HepG2 (cell line): ENCODE data around the gene TTC29. TPM values are rescaled to one million over a fixed set of nuclear protein-coding genes. Genes with fewer than 3 reads are reported as not detected.

Experiments
- ATAC-seq: fragments of 200-7000 bp; cut with Tn5 transposase; 3 replicates; pipeline ENCODE4 v1.9.1; 2020; ENCODE audit warnings: mild to moderate bottlenecking, moderate library complexity
- BruUV-seq: library from RNA; stranded (reverse); fragments of 400-500 nt; replicated peaks from 2 replicates; lab custom pipeline; 2021; lab: Mats Ljungman, UMichigan
- CTCF ChIA-PET: fragments of 300-600 bp; formaldehyde crosslinking; extraction: SDS; loops from one replicate; lab custom pipeline; 2021; ENCODE audit warnings: low total read pairs, inconsistent platforms, low intra/inter-chr PET ratio; lab: Yijun Ruan, JAX
- POLR2A ChIA-PET: fragments of 350-600 bp; sonication (Branson Sonifier 250); formaldehyde crosslinking; loops from one replicate; lab custom pipeline; 2020; ENCODE audit warnings: antibody characterized with exemption, inconsistent platforms; lab: Yijun Ruan, JAX
- DNase-seq: peaks from one replicate; pipeline ENCODE4 v3.0.0-alpha.2; 2015; ENCODE audit warnings: low spot score
- FAIRE-seq: peaks from 3 replicates; lab custom pipeline; 2011; peaks lifted over from hg19 to GRCh38; lab: Jason Lieb, UNC
- H2AFZ ChIP-seq: one replicate; pipeline ENCODE4 v1.6.1; 2011; ENCODE audit warnings: low read length, inconsistent platforms
- H3K27ac ChIP-seq: fragments of 300-600 bp; 3 replicates; pipeline ENCODE4 v1.8.0; 2011; ENCODE audit warnings: mixed run types, mild to moderate bottlenecking, mixed read lengths, low read length, inconsistent platforms; ENCODE audit not compliant: insufficient read depth; ENCODE audit errors: extremely low read length
- H3K27me3 ChIP-seq, 2 experiments: fragments of 200-600 bp in 1 of 2; 2 replicates in 1 of 2; 3 replicates in 1 of 2; pipeline versions ENCODE4 v1.6.0 to v1.8.0; 2011; ENCODE audit warnings: low read length in 2 of 2, mild to moderate bottlenecking in 2 of 2, moderate library complexity in 2 of 2, inconsistent platforms in 1 of 2; ENCODE audit not compliant: insufficient read depth in 2 of 2, control insufficient read depth in 1 of 2
- H3K36me3 ChIP-seq, 2 experiments: fragments of 200-600 bp in 1 of 2; replicated peaks in 1 of 2; 2 replicates in 1 of 2; 3 replicates in 1 of 2; pipeline versions ENCODE4 v1.5.1 to v1.8.0; 2011; ENCODE audit warnings: low read length in 2 of 2, inconsistent platforms in 1 of 2; ENCODE audit not compliant: insufficient read depth in 2 of 2, control insufficient read depth in 1 of 2
- H3K4me1 ChIP-seq: 2 replicates; pipeline ENCODE4 v1.5.1; 2012; ENCODE audit warnings: low read length, inconsistent platforms; ENCODE audit not compliant: insufficient read depth
- H3K4me2 ChIP-seq: 2 replicates; pipeline ENCODE4 v1.6.0; 2011; ENCODE audit warnings: low read depth, low read length, inconsistent platforms
- H3K4me3 ChIP-seq, 3 experiments: fragments of 200-600 bp in 1 of 3; sonication (generic), shearing (Covaris generic) in 1 of 3; replicated peaks in 1 of 3; 2 replicates each; pipeline ENCODE4 v1.5.1; 2011 to 2016; ENCODE audit warnings: low read length in 3 of 3, inconsistent platforms in 2 of 3, low read depth in 2 of 3, mild to moderate bottlenecking in 2 of 3, control low read depth in 1 of 3, mixed read lengths in 1 of 3; ENCODE audit not compliant: insufficient read depth in 1 of 3
- H3K79me2 ChIP-seq: one replicate; pipeline ENCODE4 v1.6.1; 2011; ENCODE audit warnings: low read length, inconsistent platforms; ENCODE audit not compliant: insufficient read depth
- H3K9ac ChIP-seq: 2 replicates; pipeline ENCODE4 v1.6.0; 2011; ENCODE audit warnings: mild to moderate bottlenecking, low read depth, low read length, inconsistent platforms; ENCODE audit not compliant: insufficient read depth
- H3K9me3 ChIP-seq: 2 replicates; pipeline ENCODE4 v1.5.1; 2012; ENCODE audit warnings: mild to moderate bottlenecking, low read length
- H4K20me1 ChIP-seq: 2 replicates; pipeline ENCODE4 v1.6.0; 2011; ENCODE audit warnings: inconsistent platforms, mild to moderate bottlenecking, low read length, moderate library complexity; ENCODE audit not compliant: insufficient read depth
- KDM1A ChIP-seq: IDR thresholded peaks from 2 replicates; pipeline ENCODE4 v1.6.1; 2016; ENCODE audit warnings: missing compliant biosample characterization
- RAD21 ChIP-seq: fragments of 450-650 bp; formaldehyde crosslinking; IDR thresholded peaks from 2 replicates; pipeline ENCODE4 v1.5.0; 2020; ENCODE audit warnings: mild to moderate bottlenecking
- ZNF446 ChIP-seq: sonication (generic); formaldehyde crosslinking; IDR thresholded peaks from 2 replicates; pipeline ENCODE4 v1.5.0; 2020; ENCODE audit warnings: mild to moderate bottlenecking, missing genetic modification reagents
- ZNF549 ChIP-seq: sonication (generic); formaldehyde crosslinking; IDR thresholded peaks from 2 replicates; pipeline ENCODE4 v1.5.0; 2020; ENCODE audit warnings: missing genetic modification reagents
- ZNF616 ChIP-seq: sonication (generic); formaldehyde crosslinking; IDR thresholded peaks from 2 replicates; pipeline ENCODE4 v1.5.0; 2020; ENCODE audit warnings: low read depth, mild to moderate bottlenecking, missing genetic modification reagents
- ZNF7 ChIP-seq: IDR thresholded peaks from 2 replicates; pipeline ENCODE4 v1.6.1; 2016; ENCODE audit warnings: missing biosample characterization, missing genetic modification reagents
- ZNF724P ChIP-seq: sonication (generic); formaldehyde crosslinking; IDR thresholded peaks from 2 replicates; pipeline ENCODE4 v1.8.0; 2022; ENCODE audit warnings: missing genetic modification reagents, borderline replicate concordance
- WGBS: methylation state at CpG from one replicate; pipeline ENCODE4 v1.1.6; 2017; ENCODE audit warnings: low lambda C conversion rate; 5-methylcytosine and 5-hydroxymethylcytosine counted together
- in situ Hi-C: cut with HindIII; loops from 2 replicates; pipeline ENCODE4 v1.10.0; 2017; ENCODE audit warnings: low pct_unique_long_range_greater_than_20kb; ENCODE audit not compliant: extremely low pct_ligation_motif_present
- intact Hi-C: fragments of 100-400 bp; cut with micrococcal nuclease; formaldehyde crosslinking; loops from one replicate; pipeline ENCODE4 v1.10.0; 2022; ENCODE audit not compliant: unreplicated experiment
- polyA plus RNA-seq, 8 experiments: library from polyadenylated mRNA; depleted of rRNA in 3 of 8; stranded (reverse) in 7 of 8; unstranded in 1 of 8; fragments of >200 nt; fragmentation: Illumina TruSeq in 4 of 8; extraction: Trizol in 4 of 8; gene quantifications; 2 replicates each; pipeline versions ENCODE4 v1.2.1 to v1.2.3, GENCODE V29; 2011 to 2016; ENCODE audit warnings: low read depth in 4 of 8, missing spikeins in 1 of 8, mixed read lengths in 1 of 8; ENCODE audit not compliant: insufficient read depth in 1 of 8
- total RNA-seq, 5 experiments: library from RNA; depleted of rRNA; stranded (reverse); fragments of >200 nt; fragmentation: Illumina TruSeq; extraction: Trizol; gene quantifications; 2 replicates each; pipeline ENCODE4 v1.2.3, GENCODE V29; 2016; ENCODE audit warnings: low read depth in 1 of 5
- TF ChIP-seq, protein P1 (sequence below): sonication (generic); formaldehyde crosslinking; IDR thresholded peaks from 2 replicates; pipeline ENCODE4 v1.4.0; 2020; ENCODE audit warnings: missing genetic modification reagents
- TF ChIP-seq, protein P2 (sequence below): sonication (generic); formaldehyde crosslinking; IDR thresholded peaks from 2 replicates; pipeline ENCODE4 v1.4.0; 2020; ENCODE audit warnings: missing genetic modification reagents
- TF ChIP-seq, protein P3 (sequence below): sonication (generic); formaldehyde crosslinking; IDR thresholded peaks from 2 replicates; pipeline ENCODE4 v1.5.0; 2020; ENCODE audit warnings: missing genetic modification reagents
- TF ChIP-seq, protein P4 (sequence below): sonication (generic); formaldehyde crosslinking; IDR thresholded peaks from 2 replicates; pipeline ENCODE4 v1.5.1; 2020; ENCODE audit warnings: mild to moderate bottlenecking, missing genetic modification reagents, moderate library complexity

TTC29 gene
- total and polyA plus RNA-seq, 2 of the 13 experiments (the other 11 are each of a cell fraction or from before 2014, with no cell fraction given) = not detected

DNA sequence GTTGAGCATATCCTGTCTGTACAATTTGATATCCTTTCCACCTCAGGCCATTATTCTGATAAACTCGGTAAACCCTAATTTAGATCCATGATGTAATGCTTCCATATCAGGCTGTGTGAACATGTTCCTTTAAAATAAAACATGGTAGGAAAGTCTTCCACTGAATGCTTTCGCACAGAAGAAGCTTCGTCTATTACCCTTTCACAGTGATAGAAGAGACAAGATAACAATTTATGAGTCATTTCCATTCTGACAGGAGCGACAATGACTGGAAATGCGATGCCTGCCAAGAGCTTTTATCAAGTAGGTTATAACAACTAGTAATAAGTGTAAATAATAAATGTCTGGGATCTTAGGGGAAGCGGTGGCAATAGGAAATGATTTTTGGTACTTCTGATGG is 98.8 kb downstream of the TTC29 start:
- DNase-seq (no peak), ATAC-seq (no peak), FAIRE-seq (no peak)
- intact Hi-C loops = no loop called here
- Histone ChIP-seq H3K27me3 (no peaks in the 10 kb centered on the region), H3K4me1 (no peaks in the 10 kb centered on the region), H2AFZ (no peak overlapping the region), H3K9me3 (no peaks in the 10 kb centered on the region), H4K20me1 (no peaks in the 10 kb centered on the region), H3K4me2 (no peak overlapping the region), H3K36me3 (no peaks in the 10 kb centered on the region), H3K4me3 (no peak overlapping the region), H3K9ac (no peak overlapping the region), H3K79me2 (no peaks in the 10 kb centered on the region), H3K27ac (no peak overlapping the region)
- BruUV-seq = no TSS peak
- CTCF ChIA-PET = no interaction called here
- POLR2A ChIA-PET = no interaction called here
- in situ Hi-C loops = no loop called here
- WGBS = 23% methylated on average over 6 of the region's 6 CpGs
- TF ChIP-seq, protein P1, sequence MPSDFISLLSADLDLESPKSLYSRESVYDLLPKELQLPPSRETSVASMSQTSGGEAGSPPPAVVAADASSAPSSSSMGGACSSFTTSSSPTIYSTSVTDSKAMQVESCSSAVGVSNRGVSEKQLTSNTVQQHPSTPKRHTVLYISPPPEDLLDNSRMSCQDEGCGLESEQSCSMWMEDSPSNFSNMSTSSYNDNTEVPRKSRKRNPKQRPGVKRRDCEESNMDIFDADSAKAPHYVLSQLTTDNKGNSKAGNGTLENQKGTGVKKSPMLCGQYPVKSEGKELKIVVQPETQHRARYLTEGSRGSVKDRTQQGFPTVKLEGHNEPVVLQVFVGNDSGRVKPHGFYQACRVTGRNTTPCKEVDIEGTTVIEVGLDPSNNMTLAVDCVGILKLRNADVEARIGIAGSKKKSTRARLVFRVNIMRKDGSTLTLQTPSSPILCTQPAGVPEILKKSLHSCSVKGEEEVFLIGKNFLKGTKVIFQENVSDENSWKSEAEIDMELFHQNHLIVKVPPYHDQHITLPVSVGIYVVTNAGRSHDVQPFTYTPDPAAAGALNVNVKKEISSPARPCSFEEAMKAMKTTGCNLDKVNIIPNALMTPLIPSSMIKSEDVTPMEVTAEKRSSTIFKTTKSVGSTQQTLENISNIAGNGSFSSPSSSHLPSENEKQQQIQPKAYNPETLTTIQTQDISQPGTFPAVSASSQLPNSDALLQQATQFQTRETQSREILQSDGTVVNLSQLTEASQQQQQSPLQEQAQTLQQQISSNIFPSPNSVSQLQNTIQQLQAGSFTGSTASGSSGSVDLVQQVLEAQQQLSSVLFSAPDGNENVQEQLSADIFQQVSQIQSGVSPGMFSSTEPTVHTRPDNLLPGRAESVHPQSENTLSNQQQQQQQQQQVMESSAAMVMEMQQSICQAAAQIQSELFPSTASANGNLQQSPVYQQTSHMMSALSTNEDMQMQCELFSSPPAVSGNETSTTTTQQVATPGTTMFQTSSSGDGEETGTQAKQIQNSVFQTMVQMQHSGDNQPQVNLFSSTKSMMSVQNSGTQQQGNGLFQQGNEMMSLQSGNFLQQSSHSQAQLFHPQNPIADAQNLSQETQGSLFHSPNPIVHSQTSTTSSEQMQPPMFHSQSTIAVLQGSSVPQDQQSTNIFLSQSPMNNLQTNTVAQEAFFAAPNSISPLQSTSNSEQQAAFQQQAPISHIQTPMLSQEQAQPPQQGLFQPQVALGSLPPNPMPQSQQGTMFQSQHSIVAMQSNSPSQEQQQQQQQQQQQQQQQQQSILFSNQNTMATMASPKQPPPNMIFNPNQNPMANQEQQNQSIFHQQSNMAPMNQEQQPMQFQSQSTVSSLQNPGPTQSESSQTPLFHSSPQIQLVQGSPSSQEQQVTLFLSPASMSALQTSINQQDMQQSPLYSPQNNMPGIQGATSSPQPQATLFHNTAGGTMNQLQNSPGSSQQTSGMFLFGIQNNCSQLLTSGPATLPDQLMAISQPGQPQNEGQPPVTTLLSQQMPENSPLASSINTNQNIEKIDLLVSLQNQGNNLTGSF = no peak
- TF ChIP-seq ZNF7 (CRISPR knock-in tag) (no peak), ZNF446 (no peak), ZNF616 (CRISPR knock-in tag) (no peak), ZNF724P (CRISPR knock-in tag) (no peak), RAD21 (CRISPR knock-in tag) (no peak), ZNF549 (CRISPR knock-in tag) (no peak), KDM1A (CRISPR knock-in tag) (no peak)
- TF ChIP-seq, protein P2, sequence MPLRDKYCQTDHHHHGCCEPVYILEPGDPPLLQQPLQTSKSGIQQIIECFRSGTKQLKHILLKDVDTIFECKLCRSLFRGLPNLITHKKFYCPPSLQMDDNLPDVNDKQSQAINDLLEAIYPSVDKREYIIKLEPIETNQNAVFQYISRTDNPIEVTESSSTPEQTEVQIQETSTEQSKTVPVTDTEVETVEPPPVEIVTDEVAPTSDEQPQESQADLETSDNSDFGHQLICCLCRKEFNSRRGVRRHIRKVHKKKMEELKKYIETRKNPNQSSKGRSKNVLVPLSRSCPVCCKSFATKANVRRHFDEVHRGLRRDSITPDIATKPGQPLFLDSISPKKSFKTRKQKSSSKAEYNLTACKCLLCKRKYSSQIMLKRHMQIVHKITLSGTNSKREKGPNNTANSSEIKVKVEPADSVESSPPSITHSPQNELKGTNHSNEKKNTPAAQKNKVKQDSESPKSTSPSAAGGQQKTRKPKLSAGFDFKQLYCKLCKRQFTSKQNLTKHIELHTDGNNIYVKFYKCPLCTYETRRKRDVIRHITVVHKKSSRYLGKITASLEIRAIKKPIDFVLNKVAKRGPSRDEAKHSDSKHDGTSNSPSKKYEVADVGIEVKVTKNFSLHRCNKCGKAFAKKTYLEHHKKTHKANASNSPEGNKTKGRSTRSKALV (CRISPR knock-in tag) = no peak
- TF ChIP-seq, protein P3, sequence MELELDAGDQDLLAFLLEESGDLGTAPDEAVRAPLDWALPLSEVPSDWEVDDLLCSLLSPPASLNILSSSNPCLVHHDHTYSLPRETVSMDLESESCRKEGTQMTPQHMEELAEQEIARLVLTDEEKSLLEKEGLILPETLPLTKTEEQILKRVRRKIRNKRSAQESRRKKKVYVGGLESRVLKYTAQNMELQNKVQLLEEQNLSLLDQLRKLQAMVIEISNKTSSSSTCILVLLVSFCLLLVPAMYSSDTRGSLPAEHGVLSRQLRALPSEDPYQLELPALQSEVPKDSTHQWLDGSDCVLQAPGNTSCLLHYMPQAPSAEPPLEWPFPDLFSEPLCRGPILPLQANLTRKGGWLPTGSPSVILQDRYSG (CRISPR knock-in tag) = no peak
- TF ChIP-seq, protein P4, sequence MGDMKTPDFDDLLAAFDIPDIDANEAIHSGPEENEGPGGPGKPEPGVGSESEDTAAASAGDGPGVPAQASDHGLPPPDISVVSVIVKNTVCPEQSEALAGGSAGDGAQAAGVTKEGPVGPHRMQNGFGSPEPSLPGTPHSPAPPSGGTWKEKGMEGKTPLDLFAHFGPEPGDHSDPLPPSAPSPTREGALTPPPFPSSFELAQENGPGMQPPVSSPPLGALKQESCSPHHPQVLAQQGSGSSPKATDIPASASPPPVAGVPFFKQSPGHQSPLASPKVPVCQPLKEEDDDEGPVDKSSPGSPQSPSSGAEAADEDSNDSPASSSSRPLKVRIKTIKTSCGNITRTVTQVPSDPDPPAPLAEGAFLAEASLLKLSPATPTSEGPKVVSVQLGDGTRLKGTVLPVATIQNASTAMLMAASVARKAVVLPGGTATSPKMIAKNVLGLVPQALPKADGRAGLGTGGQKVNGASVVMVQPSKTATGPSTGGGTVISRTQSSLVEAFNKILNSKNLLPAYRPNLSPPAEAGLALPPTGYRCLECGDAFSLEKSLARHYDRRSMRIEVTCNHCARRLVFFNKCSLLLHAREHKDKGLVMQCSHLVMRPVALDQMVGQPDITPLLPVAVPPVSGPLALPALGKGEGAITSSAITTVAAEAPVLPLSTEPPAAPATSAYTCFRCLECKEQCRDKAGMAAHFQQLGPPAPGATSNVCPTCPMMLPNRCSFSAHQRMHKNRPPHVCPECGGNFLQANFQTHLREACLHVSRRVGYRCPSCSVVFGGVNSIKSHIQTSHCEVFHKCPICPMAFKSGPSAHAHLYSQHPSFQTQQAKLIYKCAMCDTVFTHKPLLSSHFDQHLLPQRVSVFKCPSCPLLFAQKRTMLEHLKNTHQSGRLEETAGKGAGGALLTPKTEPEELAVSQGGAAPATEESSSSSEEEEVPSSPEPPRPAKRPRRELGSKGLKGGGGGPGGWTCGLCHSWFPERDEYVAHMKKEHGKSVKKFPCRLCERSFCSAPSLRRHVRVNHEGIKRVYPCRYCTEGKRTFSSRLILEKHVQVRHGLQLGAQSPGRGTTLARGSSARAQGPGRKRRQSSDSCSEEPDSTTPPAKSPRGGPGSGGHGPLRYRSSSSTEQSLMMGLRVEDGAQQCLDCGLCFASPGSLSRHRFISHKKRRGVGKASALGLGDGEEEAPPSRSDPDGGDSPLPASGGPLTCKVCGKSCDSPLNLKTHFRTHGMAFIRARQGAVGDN (CRISPR knock-in tag) = no peak
